Nephron progenitor cell (in vitro differentiated cells): Measurements from ENCODE around the gene TFPI.
A peak's percentile ranks its signal among the peaks of the same experiment; 100 is the strongest.
"Not testable (repeated sequence)": the region's sequence is repeated elsewhere in the genome, so short reads cannot be mapped to it uniquely, and the experiment has no call there.

Experiments used
- DNase-seq: peaks from one replicate; pipeline ENCODE4 v3.0.0; 2021
- H3K27ac Mint-ChIP-seq: 2 replicates; pipeline ENCODE4 v1.8.0; 2021; ENCODE audit warnings: mild to moderate bottlenecking, moderate library complexity, mixed read lengths
- H3K27me3 Mint-ChIP-seq: 2 replicates; pipeline ENCODE4 v1.8.0; 2021; ENCODE audit warnings: mild to moderate bottlenecking, low read depth, mixed read lengths; ENCODE audit not compliant: poor library complexity
- H3K36me3 Mint-ChIP-seq: 2 replicates; pipeline ENCODE4 v1.8.0; 2021; ENCODE audit warnings: low read depth, mixed read lengths
- H3K4me1 Mint-ChIP-seq: 2 replicates; pipeline ENCODE4 v1.8.0; 2021; ENCODE audit warnings: mixed read lengths
- H3K4me3 Mint-ChIP-seq: 2 replicates; pipeline ENCODE4 v1.8.0; 2021; ENCODE audit warnings: mild to moderate bottlenecking, moderate library complexity, mixed read lengths
- H3K9me3 Mint-ChIP-seq: 2 replicates; pipeline ENCODE4 v1.8.0; 2021; ENCODE audit warnings: mild to moderate bottlenecking, moderate library complexity, mixed read lengths
- CTCF ChIP-seq: fragments of 200-600 bp; sonication (generic); IDR thresholded peaks from 2 replicates; pipeline ENCODE4 v1.5.0; 2021; ENCODE audit warnings: antibody characterized with exemption

TFPI gene

GRCh38 chr2:187566712-187567111 lies 12.5 kb upstream of the TFPI start:
- no peaks in the 10 kb centered on the region for H3K4me1 Mint-ChIP-seq
- H3K36me3 Mint-ChIP-seq: no peaks in the 10 kb centered on the region
- H3K27me3 Mint-ChIP-seq: peaks cover 18% of the 10 kb centered on the region
- no peak overlapping the region for H3K27ac Mint-ChIP-seq
- DNase-seq: no peak
- no peaks in the 10 kb centered on the region for H3K9me3 Mint-ChIP-seq
- TF ChIP-seq CTCF: no peak
- H3K4me3 Mint-ChIP-seq: no peak overlapping the region

GRCh38 chr2:187566266-187566665 lies 12.0 kb upstream of the TFPI start:
- DNase-seq: no peak
- H3K27me3 Mint-ChIP-seq: peaks cover 18% of the 10 kb centered on the region
- H3K27ac Mint-ChIP-seq: no peak overlapping the region
- H3K9me3 Mint-ChIP-seq: no peaks in the 10 kb centered on the region
- no peaks in the 10 kb centered on the region for H3K4me1 Mint-ChIP-seq
- H3K36me3 Mint-ChIP-seq: no peaks in the 10 kb centered on the region
- H3K4me3 Mint-ChIP-seq: no peak overlapping the region
- no peak for TF ChIP-seq CTCF

- H3K4me3 Mint-ChIP-seq, H3K27ac Mint-ChIP-seq: not testable (repeated sequence)
Measured at GRCh38 chr2:187565618-187566017, 11.4 kb upstream of the TFPI start.

GRCh38 chr2:187556493-187556892 lies 2.3 kb upstream of the TFPI start:
- DNase-seq, H3K27ac Mint-ChIP-seq, H3K36me3 Mint-ChIP-seq, H3K4me3 Mint-ChIP-seq, H3K27me3 Mint-ChIP-seq: not testable (repeated sequence)
- peaks cover 14% of the 10 kb centered on the region for H3K9me3 Mint-ChIP-seq
- H3K4me1 Mint-ChIP-seq: peaks cover 15% of the 10 kb centered on the region

More at GRCh38 chr2:187565618-187566017, 11.4 kb upstream of the TFPI start:
- H3K36me3 Mint-ChIP-seq, H3K4me1 Mint-ChIP-seq, DNase-seq, H3K9me3 Mint-ChIP-seq: not testable (repeated sequence)
- peaks cover 18% of the 10 kb centered on the region for H3K27me3 Mint-ChIP-seq

- H3K27ac Mint-ChIP-seq: no peak overlapping the region
- H3K4me3 Mint-ChIP-seq: peak overlapping the region; percentile 75
- peaks cover 2% of the 10 kb centered on the region for H3K27me3 Mint-ChIP-seq
- peaks cover 15% of the 10 kb centered on the region for H3K4me1 Mint-ChIP-seq
- H3K9me3 Mint-ChIP-seq: peaks cover 14% of the 10 kb centered on the region
- no peak for DNase-seq
- no peak for TF ChIP-seq CTCF
- H3K36me3 Mint-ChIP-seq: peaks cover 4% of the 10 kb centered on the region
Measured at GRCh38 chr2:187554704-187555082, 458 bp upstream of the TFPI start.

GRCh38 chr2:187552828-187553681 lies 1.2 kb downstream of the TFPI start:
- no peak for TF ChIP-seq CTCF
- Mint-ChIP-seq H3K4me3 (peak overlapping the region; percentile 75), H3K9me3 (peaks cover 10% of the 10 kb centered on the region), H3K4me1 (peaks cover 15% of the 10 kb centered on the region), H3K27ac (no peak overlapping the region), H3K36me3 (peaks cover 4% of the 10 kb centered on the region), H3K27me3 (peaks cover 2% of the 10 kb centered on the region)
- DNase-seq: no peak

GRCh38 chr2:187552381-187552780 lies 1.9 kb downstream of the TFPI start:
- Mint-ChIP-seq H3K27ac (no peak overlapping the region), H3K9me3 (peaks cover 7% of the 10 kb centered on the region), H3K36me3 (peaks cover 4% of the 10 kb centered on the region), H3K4me3 (peak overlapping the region; percentile 28), H3K4me1 (peaks cover 19% of the 10 kb centered on the region), H3K27me3 (peaks cover 2% of the 10 kb centered on the region)
- no peak for DNase-seq
- no peak for TF ChIP-seq CTCF
